DND-41 (cell line): ENCODE measurements around the gene BSG.
A peak's percentile ranks its signal among the peaks of the same experiment; 100 is the strongest.

ENCODE experiments used
- ATAC-seq: fragments of 200-7000 bp; cut with Tn5 transposase; 3 replicates; pipeline ENCODE4 v1.9.1; 2021; ENCODE audit warnings: low read depth; ENCODE audit not compliant: insufficient read depth
- DNase-seq: peaks from one replicate; pipeline ENCODE4 v3.0.0-alpha.2; 2020
- H2AFZ ChIP-seq: 2 replicates; pipeline ENCODE4 v1.6.0; 2012; ENCODE audit warnings: low read depth, low read length
- H3K27ac ChIP-seq: 2 replicates; pipeline ENCODE4 v1.5.1; 2012; ENCODE audit warnings: low read length, inconsistent platforms
- H3K27me3 ChIP-seq: fragments of 200-600 bp; sonication (generic); 2 replicates; pipeline ENCODE4 v1.6.0; 2012; ENCODE audit warnings: low read length, mild to moderate bottlenecking, inconsistent platforms; ENCODE audit not compliant: insufficient read depth, poor library complexity
- H3K36me3 ChIP-seq: 2 replicates; pipeline ENCODE4 v1.5.1; 2012; ENCODE audit warnings: low read length, inconsistent platforms; ENCODE audit not compliant: insufficient read depth
- H3K4me1 ChIP-seq: 2 replicates; pipeline ENCODE4 v1.5.1; 2012; ENCODE audit warnings: mild to moderate bottlenecking, low read length; ENCODE audit not compliant: insufficient read depth
- H3K4me2 ChIP-seq: 2 replicates; pipeline ENCODE4 v1.6.0; 2012; ENCODE audit warnings: mild to moderate bottlenecking, moderate library complexity, low read length, inconsistent platforms; ENCODE audit not compliant: insufficient read depth
- H3K4me3 ChIP-seq, 2 experiments: fragments of 200-600 bp in 1 of 2; shearing (Covaris generic) in 1 of 2; 2 replicates each; pipeline ENCODE4 v1.5.1; 2012 to 2016; ENCODE audit warnings: inconsistent platforms in 2 of 2, low read length in 2 of 2, mild to moderate bottlenecking in 2 of 2, low read depth in 1 of 2, moderate library complexity in 1 of 2
- H3K79me2 ChIP-seq: 2 replicates; pipeline ENCODE4 v1.6.0; 2012; ENCODE audit warnings: low read length, inconsistent platforms; ENCODE audit not compliant: insufficient read depth
- H3K9ac ChIP-seq: 2 replicates; pipeline ENCODE4 v1.6.0; 2012; ENCODE audit warnings: low read depth, mild to moderate bottlenecking, inconsistent platforms, low read length, moderate library complexity
- H3K9me3 ChIP-seq: 2 replicates; pipeline ENCODE4 v1.5.1; 2012; ENCODE audit warnings: low read length, moderate library complexity, mild to moderate bottlenecking, inconsistent platforms; ENCODE audit not compliant: insufficient read depth, severe bottlenecking
- H4K20me1 ChIP-seq: 2 replicates; pipeline ENCODE4 v1.6.0; 2012; ENCODE audit warnings: low read length; ENCODE audit not compliant: insufficient read depth
- EZH2 ChIP-seq: IDR thresholded peaks from 3 replicates; pipeline ENCODE4 v1.6.1; 2012; ENCODE audit warnings: borderline replicate concordance, low read depth, mild to moderate bottlenecking, moderate library complexity, low read length, inconsistent platforms; ENCODE audit not compliant: severe bottlenecking
- TF ChIP-seq, protein P1 (sequence below): IDR thresholded peaks from 2 replicates; pipeline ENCODE4 v1.5.1; 2012; ENCODE audit warnings: borderline replicate concordance, low read length, moderate library complexity, mild to moderate bottlenecking; ENCODE audit not compliant: poor library complexity, severe bottlenecking; ENCODE audit errors: extremely low read depth

Gene BSG

DNA sequence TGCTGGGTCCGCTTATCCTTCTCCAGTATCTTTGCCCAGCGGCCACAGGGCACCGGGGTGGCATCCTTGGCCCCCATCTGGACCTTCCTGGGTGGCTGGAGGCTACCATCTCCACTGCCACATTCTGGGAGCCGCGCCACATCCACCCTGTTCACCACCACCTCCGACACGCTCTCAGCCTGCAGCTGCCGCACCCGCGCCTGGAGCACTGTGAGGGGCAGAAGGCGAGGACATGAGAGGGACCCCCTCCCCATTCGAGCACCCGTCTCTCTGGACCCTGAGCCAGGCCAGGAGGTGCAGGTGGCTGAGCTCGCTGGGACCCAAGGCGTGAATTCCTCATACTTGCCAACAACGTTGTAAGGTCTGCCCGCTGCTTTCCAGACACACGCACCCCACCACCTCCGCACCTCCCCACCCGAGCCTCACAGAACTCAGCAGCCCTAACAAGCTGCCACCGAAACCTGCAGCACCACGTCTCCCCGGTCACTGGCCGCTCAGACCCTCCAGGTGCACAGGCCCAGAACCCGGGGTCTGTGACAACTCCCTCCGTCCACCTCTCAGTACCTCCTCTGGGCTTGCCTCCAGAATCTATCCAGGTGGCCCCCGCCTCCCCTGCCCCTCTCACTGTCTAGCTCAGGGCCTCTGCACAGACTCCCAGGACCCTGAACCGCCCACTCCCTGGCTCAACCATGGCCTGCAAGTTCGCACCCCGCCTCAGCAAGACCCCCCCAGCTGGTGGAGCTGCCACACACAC, 57.7 kb downstream of the BSG start:
- Histone ChIP-seq H2AFZ (no peak overlapping the region), H3K27me3 (no peaks in the 10 kb centered on the region), H3K9me3 (no peaks in the 10 kb centered on the region), H3K4me1 (peaks cover 40% of the 10 kb centered on the region), H4K20me1 (peaks cover 32% of the 10 kb centered on the region), H3K36me3 (peaks cover 47% of the 10 kb centered on the region), H3K4me2 (peak overlapping the region; percentile 26; the same call in 1 of the 2 replicates), H3K4me3 (no peak overlapping the region), H3K79me2 (peaks cover 64% of the 10 kb centered on the region), H3K27ac (no peak overlapping the region), H3K9ac (no peak overlapping the region)
- TF ChIP-seq EZH2 = no peak
- TF ChIP-seq, protein P1, sequence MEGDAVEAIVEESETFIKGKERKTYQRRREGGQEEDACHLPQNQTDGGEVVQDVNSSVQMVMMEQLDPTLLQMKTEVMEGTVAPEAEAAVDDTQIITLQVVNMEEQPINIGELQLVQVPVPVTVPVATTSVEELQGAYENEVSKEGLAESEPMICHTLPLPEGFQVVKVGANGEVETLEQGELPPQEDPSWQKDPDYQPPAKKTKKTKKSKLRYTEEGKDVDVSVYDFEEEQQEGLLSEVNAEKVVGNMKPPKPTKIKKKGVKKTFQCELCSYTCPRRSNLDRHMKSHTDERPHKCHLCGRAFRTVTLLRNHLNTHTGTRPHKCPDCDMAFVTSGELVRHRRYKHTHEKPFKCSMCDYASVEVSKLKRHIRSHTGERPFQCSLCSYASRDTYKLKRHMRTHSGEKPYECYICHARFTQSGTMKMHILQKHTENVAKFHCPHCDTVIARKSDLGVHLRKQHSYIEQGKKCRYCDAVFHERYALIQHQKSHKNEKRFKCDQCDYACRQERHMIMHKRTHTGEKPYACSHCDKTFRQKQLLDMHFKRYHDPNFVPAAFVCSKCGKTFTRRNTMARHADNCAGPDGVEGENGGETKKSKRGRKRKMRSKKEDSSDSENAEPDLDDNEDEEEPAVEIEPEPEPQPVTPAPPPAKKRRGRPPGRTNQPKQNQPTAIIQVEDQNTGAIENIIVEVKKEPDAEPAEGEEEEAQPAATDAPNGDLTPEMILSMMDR = no peak
- DNase-seq (no peak), ATAC-seq (no peak)

DNA sequence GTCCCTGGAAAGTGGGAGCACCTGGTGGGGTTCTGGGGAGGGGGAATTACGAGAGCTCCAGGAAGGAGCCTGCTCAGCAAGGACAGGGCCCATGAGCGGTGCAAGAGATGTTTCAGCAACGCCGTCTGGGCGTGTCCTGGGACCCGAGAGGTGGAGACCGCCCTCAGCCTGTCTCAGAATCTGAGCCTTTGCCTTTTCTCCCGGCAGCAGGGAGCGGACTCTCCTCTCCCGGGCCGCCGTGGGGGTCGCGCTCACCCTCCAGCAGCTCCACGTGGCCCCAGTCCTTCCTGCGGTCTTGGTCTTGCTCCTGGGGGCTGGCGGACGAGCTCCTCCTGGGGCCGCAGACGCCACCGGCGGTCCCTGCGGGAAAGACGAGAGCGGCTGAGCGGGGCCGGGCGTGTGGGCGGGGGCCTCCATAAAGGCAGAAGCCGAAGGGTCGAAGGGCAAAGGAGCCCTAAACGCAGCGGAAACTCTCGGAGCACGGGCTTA, 60.2 kb downstream of the BSG start:
- Histone ChIP-seq H3K27ac (peak overlapping the region; percentile 82), H3K36me3 (peaks cover 35% of the 10 kb centered on the region), H4K20me1 (peaks cover 26% of the 10 kb centered on the region), H2AFZ (peak overlapping the region; percentile 98), H3K4me2 (peak overlapping the region; percentile 100), H3K79me2 (peaks cover 60% of the 10 kb centered on the region), H3K4me1 (peaks cover 40% of the 10 kb centered on the region), H3K9me3 (no peaks in the 10 kb centered on the region), H3K9ac (peak overlapping the region; percentile 94), H3K4me3 (peak overlapping the region; percentile 99 to 100), H3K27me3 (no peaks in the 10 kb centered on the region)
- no peak for TF ChIP-seq EZH2
- TF ChIP-seq, protein P1 = no peak
- DNase-seq = peak; percentile 60
- peak; percentile 58 for ATAC-seq
